Femur (tissue), 1 donor: ENCODE data around the gene UTP20.

Source experiments
- DNase-seq: peaks from one replicate; pipeline ENCODE4 v3.0.0-alpha.2; 2017

The UTP20 gene

DNA sequence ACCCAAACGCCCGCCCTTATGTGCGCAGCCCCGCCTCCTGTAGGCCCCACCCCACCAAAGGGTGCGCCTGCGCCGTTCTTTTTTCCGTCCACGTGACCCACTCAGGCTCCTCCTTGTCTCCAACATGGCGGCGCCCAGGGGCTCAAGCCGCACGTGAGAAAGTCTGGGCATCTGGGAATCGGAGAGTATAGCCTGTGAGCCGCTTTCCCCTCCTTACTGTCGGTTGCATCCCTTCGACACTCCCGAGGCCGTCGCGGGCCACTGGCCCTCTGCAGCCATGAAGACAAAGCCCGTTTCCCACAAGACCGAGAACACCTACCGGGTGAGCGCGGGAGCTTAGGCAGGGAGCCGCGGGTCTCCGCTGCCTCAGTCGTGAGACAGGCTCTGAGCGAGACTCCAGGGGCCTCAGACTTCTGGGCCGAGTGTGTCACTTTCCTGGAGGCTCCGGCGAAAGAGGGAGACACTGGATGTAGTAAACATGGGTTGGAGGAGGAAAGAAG, at the start of gene UTP20:
UTP20 (plus strand) TSS at position 100 of the 500 bp plus-strand sequence; CDS start at position 278, 178 bp downstream.
- DNase-seq, result peak; percentile 95

DNA sequence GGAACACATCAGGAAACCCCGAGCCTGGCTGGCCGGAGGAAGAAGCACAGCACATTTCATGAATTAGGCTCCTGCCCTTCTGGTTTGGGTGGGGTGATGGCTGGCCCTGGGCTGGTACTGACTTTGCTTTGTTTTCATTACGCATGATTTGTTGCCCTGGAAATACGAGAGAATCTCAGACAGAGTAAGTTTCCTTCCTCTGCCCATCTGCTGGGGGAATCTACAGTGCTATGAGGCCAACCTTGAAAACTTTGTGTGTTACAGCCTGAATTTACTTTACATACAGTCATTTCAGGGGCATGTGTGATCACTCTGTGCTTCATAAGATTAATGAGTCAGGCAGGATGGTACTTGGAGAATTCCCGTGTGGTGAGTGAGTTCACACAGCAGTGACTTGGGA, 49.4 kb upstream of the UTP20 start:
- no peak for DNase-seq

DNA sequence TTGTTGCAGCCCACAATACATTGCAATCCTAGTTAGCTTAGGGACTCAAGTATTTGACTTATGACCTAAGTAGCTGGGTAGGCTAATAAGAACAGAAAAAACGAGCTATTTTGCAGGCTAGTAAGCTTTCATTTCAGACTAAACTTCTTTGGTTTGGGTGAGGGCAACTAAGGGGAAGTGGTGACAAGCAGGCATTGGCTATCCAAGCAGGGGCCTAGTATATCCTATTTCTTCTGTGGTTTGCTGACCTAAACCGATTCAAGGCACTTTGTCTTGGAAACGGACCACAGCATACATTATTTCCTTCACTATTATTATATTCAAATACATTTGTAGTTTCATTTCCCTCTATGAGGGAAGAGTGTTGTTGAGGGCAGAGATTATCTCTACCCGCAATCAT, 48.3 kb upstream of the UTP20 start:
- no peak for DNase-seq

DNA sequence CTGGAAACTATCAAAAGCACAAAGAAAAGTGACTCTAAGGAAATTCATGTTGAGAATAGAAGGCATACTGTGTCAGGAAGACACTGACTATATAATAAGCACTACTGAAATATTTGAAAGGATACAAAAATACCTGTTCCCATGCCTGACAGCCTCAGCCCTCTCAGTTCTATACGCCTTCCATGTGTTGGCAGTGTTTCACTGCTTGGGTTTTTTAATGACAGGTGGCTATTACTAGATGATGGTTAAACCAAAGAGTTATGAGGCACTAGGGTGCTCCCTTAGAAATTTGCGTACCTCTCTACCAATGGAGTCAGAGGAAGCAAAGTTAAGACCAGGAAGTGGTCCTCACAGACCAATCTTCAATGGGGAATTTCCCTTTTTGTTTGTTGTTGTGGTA, 44.2 kb upstream of the UTP20 start:
- no peak for DNase-seq

DNA sequence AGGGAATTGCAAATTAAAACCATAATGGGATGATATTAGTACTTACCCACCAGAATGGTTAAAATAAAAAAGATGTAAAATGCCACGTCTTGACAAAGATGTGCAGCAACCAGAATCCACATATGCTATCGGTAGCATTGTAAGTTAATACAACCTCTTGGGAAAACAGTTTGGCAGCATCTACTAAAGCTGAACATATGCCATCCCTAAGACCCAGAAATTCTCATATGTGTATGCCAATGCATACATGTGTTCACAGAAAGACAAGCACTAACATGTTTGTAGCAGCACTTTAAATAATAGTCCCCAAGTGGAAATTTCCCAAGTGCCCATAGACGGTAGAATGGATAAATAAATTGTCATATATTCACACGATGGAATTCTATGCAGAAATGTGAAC, 41.6 kb upstream of the UTP20 start:
- DNase-seq, result no peak

DNA sequence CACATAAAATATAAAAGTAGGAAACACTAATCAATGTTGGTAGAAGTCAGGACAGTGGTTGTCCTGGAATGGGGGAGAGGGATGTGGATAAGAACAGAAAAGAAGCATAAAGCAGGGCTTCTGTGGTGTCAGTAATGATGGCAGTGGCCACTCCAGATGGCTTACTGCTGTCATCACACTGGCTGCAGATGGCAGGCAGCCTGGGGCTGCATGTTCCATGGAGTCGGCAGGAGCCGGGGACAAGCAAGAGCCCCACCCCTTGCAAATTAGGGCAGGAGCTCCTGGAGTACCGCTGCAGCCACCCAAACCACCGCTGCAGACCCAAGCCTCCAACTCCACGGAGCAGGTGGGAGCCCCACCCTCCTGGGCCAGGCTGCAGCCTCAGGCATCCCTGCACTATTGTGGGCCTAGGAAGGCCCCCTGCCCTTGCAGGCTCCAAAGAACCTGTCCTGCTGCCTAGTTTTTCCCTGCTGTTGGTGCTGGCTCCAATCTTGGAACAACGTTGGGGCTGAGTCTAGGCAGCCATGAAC, 41.0 kb upstream of the UTP20 start:
- DNase-seq, result no peak

DNA sequence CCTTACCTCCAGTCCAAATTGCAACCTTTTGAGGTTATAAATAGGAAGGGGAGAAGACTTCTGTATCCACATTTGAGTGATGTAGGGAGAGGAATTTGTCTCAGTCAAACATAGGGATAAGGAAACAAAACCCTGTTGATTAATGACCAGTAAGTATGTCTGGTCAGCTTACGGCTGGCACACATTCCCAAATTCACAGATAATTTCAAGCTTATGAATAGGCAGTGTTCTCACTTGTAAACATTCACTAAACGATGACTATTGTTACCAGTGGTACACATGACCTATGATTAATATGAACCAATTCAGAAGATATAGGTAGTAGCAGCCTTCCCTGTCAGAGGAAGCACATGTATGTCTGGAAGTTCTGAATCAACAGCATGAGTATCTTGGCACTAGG, 36.8 kb upstream of the UTP20 start:
- no peak for DNase-seq

DNA sequence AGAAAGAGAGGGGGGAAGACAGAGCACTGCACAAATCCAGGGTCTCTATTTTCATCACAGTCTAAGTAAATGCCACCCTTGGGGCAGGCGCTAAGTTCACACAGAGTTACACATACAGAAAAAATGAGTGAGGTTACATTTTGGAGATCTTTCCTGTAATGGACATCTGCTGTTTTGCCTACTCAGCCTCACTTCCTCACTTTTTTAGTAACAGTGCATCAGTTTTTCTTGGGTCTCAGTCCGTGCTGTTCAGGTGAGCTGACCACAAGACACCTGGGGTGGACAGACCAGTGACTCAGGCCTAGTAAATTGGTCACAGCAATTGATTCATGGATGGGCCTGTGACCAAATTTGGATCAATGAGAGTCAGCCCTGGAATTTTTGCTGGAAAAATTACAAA, 36.3 kb upstream of the UTP20 start:
- DNase-seq, result no peak

DNA sequence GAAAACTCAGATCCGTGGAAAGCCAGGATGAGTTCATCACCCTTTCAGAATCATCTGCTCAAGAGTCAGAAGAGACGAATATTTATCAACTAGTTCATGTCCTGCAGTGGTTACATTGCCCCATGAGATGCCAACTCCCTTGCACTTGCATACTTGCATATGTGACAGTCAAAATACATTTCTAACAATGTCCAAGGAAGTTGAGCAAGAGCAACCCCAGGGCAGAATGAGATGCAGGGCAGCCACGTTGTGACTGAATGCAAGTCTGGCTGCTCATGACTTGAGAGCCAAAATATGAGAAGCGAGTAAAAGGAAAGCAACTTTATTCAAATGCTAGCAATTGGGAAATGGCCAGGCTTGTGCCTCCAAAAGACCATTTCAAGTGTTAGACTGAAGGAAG, 23.6 kb upstream of the UTP20 start:
- no peak for DNase-seq

DNA sequence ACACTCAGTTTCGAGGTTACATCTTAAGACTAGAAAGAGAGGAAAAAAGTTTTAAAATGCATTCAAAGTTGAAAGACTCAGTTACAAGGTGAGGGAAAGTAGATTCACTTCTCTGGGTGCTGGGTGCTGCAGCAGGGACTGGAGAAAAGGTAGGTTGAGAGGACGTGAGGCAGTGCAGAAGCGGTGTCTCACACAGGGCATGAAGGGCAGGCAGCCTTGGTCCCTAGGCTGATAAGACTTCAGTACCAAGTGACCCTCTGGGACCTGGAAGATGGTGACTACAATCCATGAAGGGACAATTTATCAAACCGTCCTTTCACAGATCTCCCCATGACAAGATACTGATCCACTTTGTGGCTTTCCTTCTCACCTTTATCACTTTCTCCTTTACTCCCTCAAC, 22.5 kb upstream of the UTP20 start:
- DNase-seq, result no peak

DNA sequence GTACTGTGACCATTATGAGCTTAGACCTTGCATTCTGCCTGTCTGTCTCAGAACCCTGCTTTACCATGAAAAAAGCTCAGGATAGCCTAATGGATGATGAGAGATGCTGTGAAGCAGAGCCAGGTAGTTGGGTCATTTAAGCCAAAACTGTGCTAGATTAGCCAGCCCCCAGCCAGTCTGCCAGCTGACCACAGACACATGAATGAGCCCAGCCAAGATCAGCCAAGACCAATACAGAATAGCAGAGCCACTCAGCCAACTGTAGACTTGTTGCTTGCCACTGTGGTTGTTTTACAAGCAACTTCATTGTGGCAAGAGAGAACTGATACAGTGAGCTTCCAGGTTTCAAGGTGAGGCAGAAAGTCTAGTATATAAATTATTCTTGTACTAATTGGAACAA, 12.8 kb upstream of the UTP20 start:
- no peak for DNase-seq

DNA sequence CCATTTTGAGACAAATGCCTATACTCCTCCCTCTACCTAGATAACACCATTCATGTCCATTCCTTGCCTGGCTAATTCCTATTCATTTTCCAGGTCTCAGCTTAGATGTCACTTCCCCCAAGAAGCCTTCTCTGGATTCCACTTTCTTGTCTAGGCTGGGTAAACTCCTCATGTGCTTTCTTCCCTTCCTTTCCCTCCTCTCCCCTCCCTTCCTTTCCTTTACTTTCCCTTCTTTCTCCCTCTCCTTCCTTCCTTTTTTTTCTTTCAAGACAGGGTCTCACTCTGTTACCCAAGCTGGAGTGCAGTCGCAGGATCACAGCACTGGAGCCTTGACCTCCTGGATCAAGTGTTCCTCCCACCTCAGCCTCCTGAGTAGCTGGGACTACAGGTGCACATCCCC, 3.5 kb upstream of the UTP20 start:
- no peak for DNase-seq

DNA sequence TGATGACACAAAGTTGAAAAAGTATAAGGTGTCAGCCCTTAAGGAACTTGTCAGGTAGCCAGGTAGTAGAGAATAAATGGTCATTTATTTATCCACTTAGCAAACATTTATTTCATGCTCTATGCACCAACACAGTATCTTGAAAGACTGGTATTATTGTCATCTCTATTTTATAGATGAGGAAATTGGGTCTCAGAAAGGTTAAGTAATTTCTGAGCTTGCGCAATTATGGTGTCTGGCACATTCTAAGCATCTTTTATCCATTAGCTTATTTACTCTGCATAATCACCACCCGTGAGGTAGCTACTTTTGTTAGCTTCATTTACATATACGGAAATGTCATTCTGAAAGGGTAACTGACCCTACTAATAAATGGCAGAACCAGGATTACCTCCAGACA, 2.5 kb upstream of the UTP20 start:
- DNase-seq, result no peak

DNA sequence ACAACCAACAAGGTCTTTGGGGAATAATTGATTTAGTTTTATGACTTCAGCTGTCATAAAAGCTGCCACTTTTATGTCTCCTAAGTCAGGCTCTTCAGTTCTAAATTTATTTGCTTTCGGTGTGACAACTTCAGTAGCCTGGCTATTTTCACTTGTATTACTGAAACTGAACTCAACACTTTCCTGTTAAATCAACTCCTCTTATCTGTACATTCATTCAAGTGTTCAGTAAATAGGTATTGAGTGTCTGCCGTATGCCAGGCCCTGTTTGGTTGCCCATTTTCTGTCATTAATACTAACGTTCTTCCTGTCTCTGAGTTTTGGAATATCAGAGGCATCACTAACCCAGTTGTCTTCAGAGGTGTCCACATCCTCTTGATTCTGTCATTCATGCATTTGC, 7.5 kb downstream of the UTP20 start:
- DNase-seq, result no peak

DNA sequence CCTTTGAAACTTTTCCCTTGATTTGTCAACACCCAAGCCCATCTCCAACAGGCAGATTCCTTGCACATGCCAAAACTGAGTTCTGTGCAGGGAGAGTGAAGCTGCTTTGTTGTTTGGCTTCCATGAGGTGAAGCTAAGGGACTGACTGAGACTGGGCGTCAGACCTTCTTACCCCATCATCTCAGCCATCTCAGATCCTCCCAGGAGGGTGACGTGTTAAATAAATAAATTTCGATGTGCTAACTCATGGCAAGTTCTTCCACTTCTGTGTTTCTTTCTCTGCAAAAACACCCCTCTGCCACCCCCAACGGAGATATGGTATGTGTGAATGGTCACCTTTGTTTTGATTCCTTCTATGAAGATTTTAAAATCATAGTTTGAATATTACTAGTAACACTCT, 17.8 kb downstream of the UTP20 start:
- no peak for DNase-seq

DNA sequence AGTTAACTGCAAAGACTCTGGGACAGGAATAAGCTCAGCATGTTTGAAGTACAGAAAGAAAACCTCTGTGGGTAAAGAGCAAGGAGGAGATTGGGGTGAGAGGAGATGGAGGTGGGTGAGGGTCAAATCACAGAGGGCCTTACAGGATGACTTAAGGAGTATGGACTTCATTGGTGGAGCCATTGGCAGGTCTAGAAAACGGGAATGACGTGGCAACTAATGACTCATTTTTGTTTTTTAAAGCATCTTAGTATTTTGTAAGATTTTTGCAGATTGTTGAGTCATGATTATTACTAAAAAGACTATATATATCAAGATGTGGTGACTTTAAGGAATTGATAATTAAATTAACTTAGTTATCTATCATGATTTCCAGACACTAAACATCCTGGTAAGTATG, 18.5 kb downstream of the UTP20 start:
- DNase-seq, result no peak

DNA sequence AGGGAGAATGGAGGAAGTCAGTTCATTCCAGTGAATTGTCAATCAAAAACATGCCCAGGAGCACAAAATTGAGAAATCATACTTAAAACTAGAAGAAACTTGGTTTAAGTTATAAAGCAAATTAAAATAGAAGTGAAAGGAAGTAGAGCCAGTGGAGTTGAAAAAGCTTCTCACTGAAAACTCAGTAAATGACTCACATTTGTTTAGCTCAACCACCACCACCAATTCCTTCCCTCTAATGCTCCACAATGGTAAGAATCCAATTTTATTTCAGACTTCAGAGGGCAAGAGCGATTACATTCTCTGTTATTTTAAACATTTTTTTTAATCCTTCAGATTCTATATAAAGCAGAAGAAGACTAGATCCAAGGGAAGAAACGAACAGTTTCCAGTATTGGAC, 19.4 kb downstream of the UTP20 start:
- DNase-seq, result no peak

DNA sequence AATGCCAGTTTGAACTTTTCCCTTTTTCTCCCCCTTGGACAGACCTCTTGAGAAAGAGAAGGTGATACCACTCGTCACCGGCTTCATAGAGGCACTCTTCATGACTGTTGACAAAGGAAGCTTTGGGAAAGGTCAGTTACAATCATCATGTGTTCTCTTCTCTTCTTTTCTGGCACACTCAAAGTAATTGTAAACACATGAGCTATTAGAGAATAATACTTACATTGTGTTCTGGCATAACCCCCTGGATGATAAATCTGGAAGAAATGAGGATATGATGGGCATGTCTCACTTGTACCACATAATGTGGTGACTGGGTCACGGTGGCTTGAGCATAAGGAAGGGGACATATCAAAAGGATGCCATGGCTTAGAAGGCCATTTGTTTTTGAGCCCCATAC, 20.0 kb downstream of the UTP20 start:
- no peak for DNase-seq

DNA sequence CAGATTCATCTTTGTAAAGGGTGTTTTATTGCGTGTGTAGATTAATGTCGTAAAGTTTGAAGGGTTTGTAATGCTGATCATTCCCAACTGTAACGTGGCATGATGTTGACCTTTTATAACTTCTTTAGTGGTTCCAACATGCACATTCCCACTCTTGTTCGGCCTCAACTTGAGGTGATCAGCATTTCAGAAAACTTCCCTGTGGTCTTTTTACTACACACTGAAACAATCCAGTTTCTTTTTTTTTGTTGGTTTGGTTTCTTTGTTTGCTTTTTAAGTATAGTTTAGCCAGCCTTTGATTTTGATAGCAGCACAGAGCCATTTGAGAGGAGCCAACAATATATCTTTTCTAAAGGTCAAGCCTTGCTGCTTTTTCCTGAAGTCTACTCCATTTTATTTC, 22.8 kb downstream of the UTP20 start:
- DNase-seq, result no peak

DNA sequence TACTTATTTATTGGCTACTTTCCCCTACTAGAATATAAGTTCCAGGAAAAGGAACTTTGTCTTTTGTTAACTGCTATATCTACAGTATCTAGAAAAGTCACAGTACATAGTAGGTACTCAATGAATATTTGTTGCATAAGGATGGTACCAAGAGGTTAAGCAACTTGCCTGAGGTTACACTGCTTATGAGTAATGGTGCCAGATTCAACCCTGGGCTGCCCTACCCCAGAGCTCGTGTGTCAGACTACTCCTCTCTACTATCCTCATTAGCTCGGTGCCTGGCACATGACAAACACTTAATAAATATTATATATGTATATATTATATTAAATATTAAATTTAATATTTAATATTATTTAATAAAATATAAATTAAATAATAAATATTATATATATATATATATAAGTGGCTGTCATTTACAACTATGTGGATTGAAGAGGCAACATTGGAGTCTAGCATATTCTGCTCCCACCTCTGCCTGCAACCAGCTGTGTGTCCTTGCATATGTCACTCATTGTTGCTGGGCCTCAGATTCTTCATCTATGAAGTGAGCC, 25.4 kb downstream of the UTP20 start:
- no peak for DNase-seq

DNA sequence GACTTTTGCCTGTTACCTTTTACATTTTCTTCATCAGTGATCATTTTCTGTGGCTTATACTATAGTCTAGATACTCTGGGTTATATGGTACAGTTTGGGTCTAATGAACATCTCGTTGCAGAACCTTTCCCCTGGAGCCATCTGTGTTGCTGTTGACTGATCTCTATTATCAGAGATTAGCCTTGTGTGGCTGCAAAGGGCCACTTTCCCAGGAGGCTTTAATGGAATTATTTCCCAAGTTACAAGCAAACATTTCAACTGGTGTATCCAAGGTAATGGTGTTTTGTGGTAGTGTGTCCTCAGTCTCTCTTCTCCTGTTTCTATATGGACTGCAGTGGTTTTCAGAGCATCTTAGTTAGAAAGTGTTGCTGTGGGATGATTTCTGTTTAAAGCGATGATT, 25.9 kb downstream of the UTP20 start:
- no peak for DNase-seq

DNA sequence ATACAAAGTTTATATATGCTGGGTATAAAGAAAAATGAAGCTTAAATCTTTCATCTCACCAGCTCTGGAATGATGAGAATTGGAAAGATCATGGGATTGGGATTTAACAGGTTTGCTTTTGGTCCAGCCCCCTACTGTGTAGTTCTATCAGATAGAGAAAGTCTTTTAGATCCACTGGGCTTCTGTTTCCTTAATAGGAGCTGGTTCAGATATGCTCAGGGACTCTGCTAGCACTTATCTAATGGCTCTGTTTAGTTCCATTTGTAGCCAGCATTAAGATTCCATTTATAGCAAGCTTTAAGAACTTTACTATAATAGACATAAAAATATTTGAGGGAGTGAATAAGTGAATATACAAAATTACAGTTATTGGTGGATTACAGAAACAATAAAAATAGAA, 42.6 kb downstream of the UTP20 start:
- no peak for DNase-seq

DNA sequence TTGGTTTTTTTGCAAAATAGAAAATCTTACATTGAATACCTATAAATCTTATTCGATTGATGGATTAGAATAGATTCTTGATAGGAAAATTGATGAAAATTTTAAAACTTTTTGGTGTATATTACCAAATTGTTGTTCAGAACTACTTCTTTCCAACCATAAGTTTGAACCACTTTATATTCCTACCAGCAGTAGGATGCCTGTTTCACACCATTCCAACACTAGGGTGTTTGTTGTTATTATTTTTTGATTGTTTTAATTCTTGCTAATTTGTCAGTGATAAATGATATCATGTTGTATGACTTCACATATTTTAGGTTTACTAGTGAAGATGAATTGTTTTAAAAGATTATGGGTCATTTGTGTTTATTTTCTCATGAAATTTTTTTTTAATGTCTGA, 43.4 kb downstream of the UTP20 start:
- DNase-seq, result no peak

DNA sequence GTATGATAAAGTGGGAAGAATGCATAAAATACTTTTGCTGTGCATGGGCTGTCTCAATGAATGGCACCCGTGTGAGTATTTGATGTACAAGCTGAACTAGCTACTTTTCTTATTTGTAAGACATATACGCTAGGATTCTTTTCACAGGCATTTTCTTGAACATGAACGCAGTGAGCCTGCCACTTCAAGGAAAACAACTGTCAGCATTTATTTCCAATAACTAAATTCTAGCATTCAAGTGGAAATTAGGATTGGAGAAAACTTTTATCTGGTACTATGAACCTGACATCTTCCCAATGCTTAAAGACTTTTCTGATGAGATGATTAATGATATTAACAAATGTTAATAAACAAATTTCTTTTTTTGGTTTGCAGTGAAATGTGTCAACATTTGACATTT, 45.7 kb downstream of the UTP20 start:
- DNase-seq, result no peak

DNA sequence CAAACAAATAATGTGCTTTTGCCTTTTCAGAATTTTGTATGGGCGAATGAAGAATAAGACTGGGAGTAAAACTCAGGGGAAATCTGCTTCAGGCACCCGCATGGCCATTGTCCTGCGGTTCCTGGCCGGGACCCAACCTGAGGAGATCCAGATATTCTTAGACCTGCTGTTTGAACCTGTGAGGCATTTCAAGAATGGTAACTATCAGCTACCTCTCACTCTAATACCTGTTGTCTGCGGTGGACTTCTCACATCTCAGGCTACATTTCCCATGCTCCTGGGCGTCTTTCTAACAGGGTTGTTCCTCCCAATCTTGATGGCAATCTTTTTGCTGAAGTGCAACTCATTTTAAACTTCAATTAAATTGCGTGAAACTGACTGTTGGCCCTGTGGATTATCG, 47.1 kb downstream of the UTP20 start:
- DNase-seq, result no peak

DNA sequence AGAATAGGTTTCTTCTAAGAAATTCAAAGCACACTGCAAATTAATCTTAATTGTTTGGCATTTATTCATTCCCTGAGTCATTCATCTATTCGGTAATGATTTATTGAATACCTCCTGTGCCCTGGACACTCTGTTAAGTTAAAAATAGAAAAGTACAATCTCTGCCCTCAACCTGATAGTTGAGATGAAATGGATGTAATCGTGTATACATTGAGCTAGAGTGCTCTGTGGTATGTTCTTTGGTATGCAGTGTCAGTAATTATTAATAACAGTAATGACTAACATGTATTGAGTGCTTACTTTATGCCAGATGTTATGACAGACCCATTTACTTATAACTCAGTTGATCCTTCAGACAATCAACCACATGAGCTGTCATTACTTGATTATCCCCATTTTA, 47.6 kb downstream of the UTP20 start:
- DNase-seq, result no peak
